Thymus (tissue), 11 donors: ENCODE results near the gene PHYKPL. TPM values are rescaled to one million over a fixed set of nuclear protein-coding genes. Genes with fewer than 3 reads are reported as not detected.

Source experiments
- DNase-seq, 9 donors: peaks; one replicate each; pipeline ENCODE4 v3.0.0-alpha.2; 2013; ENCODE audit warnings: low spot score in 9 of 9, low read depth in 6 of 9, missing footprints in 1 of 9
- H3K27ac ChIP-seq, 2 donors: one replicate each; pipeline ENCODE4 v1.5.1; 2013; ENCODE audit warnings: control low read depth in 1 of 2, low read depth in 1 of 2, low read length in 1 of 2, mild to moderate bottlenecking in 1 of 2, moderate library complexity in 1 of 2
- H3K27me3 ChIP-seq, 2 donors: one replicate each; pipeline ENCODE4 v1.5.1; 2013; ENCODE audit warnings: low read length in 1 of 2; ENCODE audit not compliant: control insufficient read depth in 2 of 2, insufficient read depth in 1 of 2
- H3K36me3 ChIP-seq, 2 donors: one replicate each; pipeline ENCODE4 v1.5.1; 2013; ENCODE audit warnings: low read length in 1 of 2, mild to moderate bottlenecking in 1 of 2, moderate library complexity in 1 of 2; ENCODE audit not compliant: control insufficient read depth in 2 of 2, insufficient read depth in 2 of 2
- H3K4me1 ChIP-seq, 2 donors: one replicate each; pipeline ENCODE4 v1.5.1; 2013; ENCODE audit warnings: low read length in 2 of 2; ENCODE audit not compliant: control insufficient read depth in 2 of 2, insufficient read depth in 2 of 2
- H3K4me3 ChIP-seq, 2 donors: one replicate each; pipeline ENCODE4 v1.5.1; 2013; ENCODE audit warnings: low read length in 2 of 2, control low read depth in 1 of 2, mild to moderate bottlenecking in 1 of 2
- H3K9me3 ChIP-seq, 2 donors: one replicate each; pipeline ENCODE4 v1.5.1; 2013; ENCODE audit warnings: low read length in 1 of 2, mild to moderate bottlenecking in 1 of 2; ENCODE audit not compliant: control insufficient read depth in 2 of 2, insufficient read depth in 1 of 2
- WGBS: extraction: QIAGEN DNeasy Blood & Tissue Kit; methylation state at CpG from one replicate; pipeline ENCODE4 v1.1.7; 2013; 5-methylcytosine and 5-hydroxymethylcytosine counted together
- polyA plus RNA-seq: library from polyadenylated mRNA; stranded (reverse); fragments of 200-250 nt; gene quantifications from one replicate; pipeline ENCODE4 v1.2.3, GENCODE V29; 2013
- total RNA-seq: library from RNA; stranded (reverse); fragments of 120-200 nt; gene quantifications from one replicate; pipeline ENCODE4 v1.2.4, GENCODE V29; 2013
- donor health status: healthy.

PHYKPL gene
- total and polyA plus RNA-seq, 2 donors = 33.5 to 116 TPM

DNA sequence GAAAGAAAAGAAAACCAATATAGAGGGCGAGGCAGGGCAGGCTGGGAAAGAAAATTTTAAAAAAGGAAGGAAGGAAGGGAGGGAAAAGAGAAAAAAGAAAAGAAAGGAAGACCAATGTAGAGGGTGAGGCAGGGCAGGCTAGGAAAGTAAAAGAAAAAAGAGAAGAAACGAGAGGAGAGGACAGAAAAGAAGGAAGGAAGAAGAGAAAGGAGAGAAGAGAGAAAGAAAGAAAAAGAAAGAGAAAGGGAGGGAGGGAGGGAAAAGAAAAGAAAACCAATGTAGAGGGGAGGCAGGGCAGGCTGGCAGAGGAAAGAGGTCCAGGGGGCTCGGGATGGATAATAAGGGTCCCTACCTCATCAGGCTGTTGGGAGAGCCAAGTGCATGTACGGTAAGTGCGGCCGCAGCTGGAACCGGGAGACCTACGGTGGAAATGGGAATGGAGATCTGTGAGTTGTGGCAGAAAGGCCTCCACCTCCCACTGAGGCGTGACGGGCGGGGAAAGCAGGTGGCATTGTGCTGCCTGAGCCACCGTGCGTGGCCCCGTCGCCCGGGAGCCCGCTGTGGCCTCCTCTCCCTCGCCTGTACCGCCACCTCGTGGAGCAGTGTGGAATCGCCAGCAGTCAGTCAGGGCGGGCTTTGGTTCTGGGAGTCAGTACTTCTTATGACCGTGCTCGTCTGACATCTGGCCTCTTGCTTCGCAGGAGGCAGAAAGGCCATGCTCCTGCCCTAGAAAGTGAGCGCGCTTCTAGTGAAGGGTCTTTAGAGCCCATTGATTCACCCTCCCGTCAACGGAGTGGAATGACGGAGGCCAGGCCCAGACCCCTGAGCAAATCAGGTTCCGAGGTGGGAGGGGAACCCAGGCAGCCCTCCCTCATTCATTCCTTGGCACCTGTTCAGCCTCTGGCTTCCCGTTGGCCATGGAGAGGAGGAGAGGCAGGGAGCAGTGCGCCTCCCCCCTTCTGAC, 68.5 kb downstream of the PHYKPL start:
- H3K27me3 ChIP-seq = peaks cover 0 to 44% of the 10 kb centered on the region in 2 donors
- H3K4me3 ChIP-seq = no peak overlapping the region
- no peaks in the 10 kb centered on the region for H3K9me3 ChIP-seq
- no peak overlapping the region for H3K27ac ChIP-seq
- H3K4me1 ChIP-seq = peaks cover 2 to 8% of the 10 kb centered on the region in 2 donors
- DNase-seq = peak; percentile 64 to 93 (median 81)
- H3K36me3 ChIP-seq = no peaks in the 10 kb centered on the region
- WGBS = 15% methylated on average over 33 of the region's 33 CpGs

DNA sequence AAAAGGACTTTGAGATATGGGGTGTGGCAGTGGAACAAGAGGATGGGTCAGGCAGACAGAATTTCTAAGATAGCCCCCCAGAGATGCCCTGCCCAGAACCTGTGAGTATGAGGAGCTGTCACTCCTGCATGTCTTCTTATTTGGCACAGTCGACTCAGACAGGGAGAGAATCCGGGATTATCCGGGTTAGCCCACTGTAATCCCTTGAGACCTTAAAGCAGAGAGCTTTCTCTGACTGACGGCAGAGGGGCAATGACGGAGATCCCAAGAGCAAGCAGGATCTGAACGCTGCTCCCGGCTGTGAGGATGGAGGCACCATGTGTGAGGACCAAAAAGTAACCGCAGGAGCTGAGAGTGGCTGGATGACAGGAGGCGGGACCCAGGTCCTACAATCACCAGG, 70.1 kb downstream of the PHYKPL start:
- H3K27ac ChIP-seq = no peak overlapping the region
- peaks cover 0 to 44% of the 10 kb centered on the region in 2 donors for H3K27me3 ChIP-seq
- no peak for DNase-seq
- H3K36me3 ChIP-seq = no peaks in the 10 kb centered on the region
- peaks cover 2 to 8% of the 10 kb centered on the region in 2 donors for H3K4me1 ChIP-seq
- H3K4me3 ChIP-seq = no peak overlapping the region
- no peaks in the 10 kb centered on the region for H3K9me3 ChIP-seq
- WGBS = 86% methylated on average over 9 of the region's 9 CpGs

DNA sequence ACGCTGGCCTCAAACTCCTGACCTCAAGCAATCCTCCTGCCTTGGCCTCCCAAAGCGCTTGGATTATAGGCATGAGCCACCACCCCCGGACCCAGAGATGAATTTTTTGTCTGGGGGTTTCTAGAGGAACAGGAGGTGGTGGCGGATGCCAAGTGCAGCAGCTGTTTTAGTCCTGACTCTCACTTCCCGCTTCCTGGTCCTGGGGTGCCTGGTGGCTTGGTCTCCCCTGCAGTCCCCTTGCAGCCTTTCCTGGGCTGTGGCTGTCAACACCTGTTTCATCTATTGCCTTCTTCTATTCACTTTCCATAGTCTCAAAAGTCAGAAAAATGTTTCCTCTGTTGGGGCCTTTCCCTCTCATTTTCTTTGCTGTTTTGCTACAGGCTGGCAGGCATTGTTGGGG, 72.4 kb downstream of the PHYKPL start:
- Histone ChIP-seq H3K36me3 (no peaks in the 10 kb centered on the region), H3K27me3 (peaks cover 0 to 26% of the 10 kb centered on the region in 2 donors), H3K9me3 (no peaks in the 10 kb centered on the region), H3K27ac (no peak overlapping the region), H3K4me3 (no peak overlapping the region), H3K4me1 (peaks cover 2 to 8% of the 10 kb centered on the region in 2 donors)
- 92% methylated on average over 5 of the region's 5 CpGs for WGBS
- DNase-seq = no peak

Other genes with a start within 250 kb of the PHYKPL start
- not detected for gene PROP1, start 236.6 kb downstream of the PHYKPL start, total RNA-seq
- gene PROP1, start 236.6 kb downstream of the PHYKPL start, polyA plus RNA-seq = not detected
- 1.9 TPM for gene N4BP3, start 119.3 kb downstream of the PHYKPL start, total RNA-seq
- gene N4BP3, start 119.3 kb downstream of the PHYKPL start, polyA plus RNA-seq = 2.3 TPM
- gene RMND5B, start 101.8 kb downstream of the PHYKPL start, total RNA-seq = 24.7 TPM
- 36.1 TPM for gene RMND5B, start 101.8 kb downstream of the PHYKPL start, polyA plus RNA-seq
- gene NHP2, start 78.9 kb downstream of the PHYKPL start, total RNA-seq = 131 TPM
- 107 TPM for gene NHP2, start 78.9 kb downstream of the PHYKPL start, polyA plus RNA-seq
- under 0.01 TPM for gene GMCL2, start 45.4 kb downstream of the PHYKPL start, total RNA-seq
- under 0.01 TPM for gene GMCL2, start 45.4 kb downstream of the PHYKPL start, polyA plus RNA-seq
- 86.1 TPM for gene HNRNPAB, start 28.3 kb downstream of the PHYKPL start, total RNA-seq
- 146 TPM for gene HNRNPAB, start 28.3 kb downstream of the PHYKPL start, polyA plus RNA-seq